KMS-11 (cell line): Measurements from ENCODE around the gene DNAJB2.
"Not testable (repeated sequence)": the region's sequence is repeated elsewhere in the genome, so short reads cannot be mapped to it uniquely, and the experiment has no call there.

Experiments
- H2AFZ ChIP-seq: fragments of 200-600 bp; sonication (generic); 2 replicates; pipeline ENCODE4 v1.6.1; 2016; ENCODE audit warnings: antibody characterized with exemption, mixed run types, low read depth
- H3K27ac ChIP-seq: fragments of 200-600 bp; sonication (generic); 2 replicates; pipeline ENCODE4 v1.6.1; 2016; ENCODE audit warnings: mild to moderate bottlenecking, mixed run types
- H3K27me3 ChIP-seq: fragments of 200-600 bp; sonication (generic); 2 replicates; pipeline ENCODE4 v1.6.1; 2017; ENCODE audit warnings: mild to moderate bottlenecking, low read depth, mixed run types, moderate library complexity; ENCODE audit not compliant: insufficient read depth
- H3K36me3 ChIP-seq: fragments of 200-600 bp; sonication (generic); 2 replicates; pipeline ENCODE4 v1.6.1; 2017; ENCODE audit warnings: mild to moderate bottlenecking, mixed run types; ENCODE audit not compliant: insufficient read depth
- H3K4me1 ChIP-seq: fragments of 200-600 bp; sonication (generic); 2 replicates; pipeline ENCODE4 v1.6.1; 2016; ENCODE audit warnings: mild to moderate bottlenecking, low read depth, mixed run types; ENCODE audit not compliant: poor library complexity, severe bottlenecking
- H3K4me2 ChIP-seq: fragments of 200-600 bp; sonication (generic); 2 replicates; pipeline ENCODE4 v1.7.0; 2016; ENCODE audit warnings: mild to moderate bottlenecking, mixed run types
- H3K4me3 ChIP-seq: fragments of 200-600 bp; sonication (generic); IDR thresholded peaks from 2 replicates; pipeline ENCODE4 v1.6.1; 2017; ENCODE audit warnings: low read depth, low read length, mixed read lengths; ENCODE audit not compliant: insufficient read depth
- H3K79me2 ChIP-seq: fragments of 200-600 bp; sonication (generic); 2 replicates; pipeline ENCODE4 v1.6.1; 2016; ENCODE audit warnings: low read depth, mixed run types; ENCODE audit not compliant: insufficient read depth
- H3K9ac ChIP-seq: fragments of 200-600 bp; sonication (generic); 2 replicates; pipeline ENCODE4 v1.6.1; 2016; ENCODE audit warnings: mild to moderate bottlenecking, mixed run types
- H4K20me1 ChIP-seq: fragments of 200-600 bp; sonication (generic); 2 replicates; pipeline ENCODE4 v1.6.1; 2016; ENCODE audit warnings: mild to moderate bottlenecking, mixed run types; ENCODE audit not compliant: insufficient read depth
- TF ChIP-seq, protein P1 (sequence below): fragments of 200-600 bp; sonication (generic); conservative IDR thresholded peaks from 2 replicates; pipeline ENCODE4 v1.6.1; 2017; ENCODE audit warnings: low read depth, mild to moderate bottlenecking, antibody characterized with exemption, low read length, moderate library complexity, mixed read lengths

DNAJB2 gene

DNA sequence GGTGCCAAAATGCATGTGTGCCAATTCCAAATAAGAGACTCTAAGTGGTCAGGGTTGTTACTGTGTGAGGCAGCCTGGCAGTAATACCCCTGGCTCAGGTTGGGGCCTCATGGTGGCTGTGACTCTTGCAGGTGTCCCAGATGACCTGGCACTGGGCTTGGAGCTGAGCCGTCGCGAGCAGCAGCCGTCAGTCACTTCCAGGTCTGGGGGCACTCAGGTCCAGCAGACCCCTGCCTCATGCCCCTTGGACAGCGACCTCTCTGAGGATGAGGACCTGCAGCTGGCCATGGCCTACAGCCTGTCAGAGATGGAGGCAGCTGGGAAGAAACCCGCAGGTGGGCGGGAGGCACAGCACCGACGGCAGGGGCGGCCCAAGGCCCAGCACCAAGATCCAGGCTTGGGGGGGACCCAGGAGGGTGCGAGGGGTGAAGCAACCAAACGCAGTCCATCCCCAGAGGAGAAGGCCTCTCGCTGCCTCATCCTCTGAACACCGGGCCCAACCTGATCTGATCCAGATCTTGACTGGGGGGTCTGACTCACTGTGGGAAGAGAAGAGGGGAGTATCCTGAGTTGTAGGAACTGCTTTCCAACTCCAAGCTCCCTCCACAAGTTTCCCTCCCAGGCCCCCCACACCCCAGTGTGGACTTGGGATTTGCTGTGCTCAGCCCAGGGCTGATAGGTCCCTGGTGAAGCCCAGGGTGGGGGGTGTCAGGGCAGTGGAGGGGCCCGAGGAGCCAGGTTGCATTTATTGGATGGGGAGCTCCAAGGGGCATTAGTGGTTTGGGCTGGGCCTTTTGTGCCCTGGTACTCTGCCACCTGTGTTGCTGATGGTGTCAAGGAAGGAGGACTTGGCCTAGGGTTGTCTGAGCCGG lies 5.6 kb downstream of the DNAJB2 start:
- no peaks in the 10 kb centered on the region for H3K27me3 ChIP-seq
- peaks cover 7% of the 10 kb centered on the region for H3K4me1 ChIP-seq
- H3K79me2 ChIP-seq, result no peaks in the 10 kb centered on the region
- no peak overlapping the region for H2AFZ ChIP-seq
- no peak overlapping the region for H3K27ac ChIP-seq
- no peaks in the 10 kb centered on the region for H3K36me3 ChIP-seq
- TF ChIP-seq, protein P1, sequence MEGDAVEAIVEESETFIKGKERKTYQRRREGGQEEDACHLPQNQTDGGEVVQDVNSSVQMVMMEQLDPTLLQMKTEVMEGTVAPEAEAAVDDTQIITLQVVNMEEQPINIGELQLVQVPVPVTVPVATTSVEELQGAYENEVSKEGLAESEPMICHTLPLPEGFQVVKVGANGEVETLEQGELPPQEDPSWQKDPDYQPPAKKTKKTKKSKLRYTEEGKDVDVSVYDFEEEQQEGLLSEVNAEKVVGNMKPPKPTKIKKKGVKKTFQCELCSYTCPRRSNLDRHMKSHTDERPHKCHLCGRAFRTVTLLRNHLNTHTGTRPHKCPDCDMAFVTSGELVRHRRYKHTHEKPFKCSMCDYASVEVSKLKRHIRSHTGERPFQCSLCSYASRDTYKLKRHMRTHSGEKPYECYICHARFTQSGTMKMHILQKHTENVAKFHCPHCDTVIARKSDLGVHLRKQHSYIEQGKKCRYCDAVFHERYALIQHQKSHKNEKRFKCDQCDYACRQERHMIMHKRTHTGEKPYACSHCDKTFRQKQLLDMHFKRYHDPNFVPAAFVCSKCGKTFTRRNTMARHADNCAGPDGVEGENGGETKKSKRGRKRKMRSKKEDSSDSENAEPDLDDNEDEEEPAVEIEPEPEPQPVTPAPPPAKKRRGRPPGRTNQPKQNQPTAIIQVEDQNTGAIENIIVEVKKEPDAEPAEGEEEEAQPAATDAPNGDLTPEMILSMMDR, result no peak
- no peak overlapping the region for H3K4me3 ChIP-seq
- no peak overlapping the region for H3K4me2 ChIP-seq
- H4K20me1 ChIP-seq, result no peaks in the 10 kb centered on the region
- no peak overlapping the region for H3K9ac ChIP-seq

DNA sequence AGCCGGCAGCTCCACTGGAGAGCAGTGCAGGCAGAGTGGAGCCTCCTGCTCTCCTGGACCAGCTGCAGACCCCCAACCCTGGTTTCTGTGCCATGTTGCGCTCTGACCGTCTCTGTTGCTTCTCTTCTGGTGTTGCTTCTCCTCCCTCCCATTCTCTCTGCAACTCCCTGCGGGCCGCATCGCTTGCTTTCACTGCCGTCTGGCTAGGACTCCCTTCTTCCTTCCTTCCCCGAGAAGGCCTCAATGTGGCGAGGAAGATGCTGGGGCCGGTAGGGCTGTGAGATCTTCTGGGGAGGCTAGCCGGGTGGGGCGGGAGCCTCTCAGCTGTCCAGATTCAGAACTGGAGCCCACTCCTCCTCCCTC lies 6.2 kb downstream of the DNAJB2 start:
- H4K20me1 ChIP-seq, result no peaks in the 10 kb centered on the region
- no peaks in the 10 kb centered on the region for H3K36me3 ChIP-seq
- H3K4me2 ChIP-seq, result no peak overlapping the region
- peaks cover 2% of the 10 kb centered on the region for H3K4me1 ChIP-seq
- H3K9ac ChIP-seq, result no peak overlapping the region
- no peaks in the 10 kb centered on the region for H3K79me2 ChIP-seq
- no peak overlapping the region for H2AFZ ChIP-seq
- no peaks in the 10 kb centered on the region for H3K27me3 ChIP-seq
- H3K27ac ChIP-seq, result no peak overlapping the region
- H3K4me3 ChIP-seq, result no peak overlapping the region
- TF ChIP-seq, protein P1, result no peak

DNA sequence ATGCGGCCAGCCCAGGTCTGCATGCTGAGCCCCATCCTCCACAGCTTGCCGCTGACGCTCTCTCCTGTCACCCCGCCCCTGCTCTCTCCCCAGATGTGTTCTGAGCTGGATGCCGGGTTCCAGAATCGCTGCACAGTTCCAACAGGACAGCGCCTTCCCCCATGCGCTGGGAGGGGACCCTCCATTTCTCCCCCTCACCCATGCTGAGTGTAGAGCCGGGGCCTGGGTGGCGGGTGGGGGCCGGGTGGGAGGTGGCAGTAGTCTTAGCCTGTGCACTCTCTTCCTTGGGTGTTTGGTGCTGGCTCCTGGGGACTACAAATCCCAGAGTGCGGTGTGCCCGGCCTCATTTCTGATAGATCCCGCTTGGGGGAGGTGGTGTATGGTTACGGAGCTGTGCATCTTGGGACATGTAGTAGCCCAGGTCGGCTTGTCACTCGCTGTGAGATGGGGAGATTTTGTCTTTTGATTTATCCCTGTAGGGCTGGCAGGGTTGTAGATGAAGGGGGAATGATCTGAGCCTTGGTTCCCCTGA lies 6.8 kb downstream of the DNAJB2 start:
- H3K27me3 ChIP-seq, result peaks cover 3% of the 10 kb centered on the region; the same call in 1 of the 2 replicates
- H3K4me3 ChIP-seq, result no peak overlapping the region
- no peak overlapping the region for H2AFZ ChIP-seq
- no peaks in the 10 kb centered on the region for H3K4me1 ChIP-seq
- no peaks in the 10 kb centered on the region for H3K79me2 ChIP-seq
- no peak overlapping the region for H3K4me2 ChIP-seq
- no peaks in the 10 kb centered on the region for H3K36me3 ChIP-seq
- TF ChIP-seq, protein P1, result no peak
- H3K27ac ChIP-seq, result no peak overlapping the region
- H3K9ac ChIP-seq, result no peak overlapping the region
- no peaks in the 10 kb centered on the region for H4K20me1 ChIP-seq

DNA sequence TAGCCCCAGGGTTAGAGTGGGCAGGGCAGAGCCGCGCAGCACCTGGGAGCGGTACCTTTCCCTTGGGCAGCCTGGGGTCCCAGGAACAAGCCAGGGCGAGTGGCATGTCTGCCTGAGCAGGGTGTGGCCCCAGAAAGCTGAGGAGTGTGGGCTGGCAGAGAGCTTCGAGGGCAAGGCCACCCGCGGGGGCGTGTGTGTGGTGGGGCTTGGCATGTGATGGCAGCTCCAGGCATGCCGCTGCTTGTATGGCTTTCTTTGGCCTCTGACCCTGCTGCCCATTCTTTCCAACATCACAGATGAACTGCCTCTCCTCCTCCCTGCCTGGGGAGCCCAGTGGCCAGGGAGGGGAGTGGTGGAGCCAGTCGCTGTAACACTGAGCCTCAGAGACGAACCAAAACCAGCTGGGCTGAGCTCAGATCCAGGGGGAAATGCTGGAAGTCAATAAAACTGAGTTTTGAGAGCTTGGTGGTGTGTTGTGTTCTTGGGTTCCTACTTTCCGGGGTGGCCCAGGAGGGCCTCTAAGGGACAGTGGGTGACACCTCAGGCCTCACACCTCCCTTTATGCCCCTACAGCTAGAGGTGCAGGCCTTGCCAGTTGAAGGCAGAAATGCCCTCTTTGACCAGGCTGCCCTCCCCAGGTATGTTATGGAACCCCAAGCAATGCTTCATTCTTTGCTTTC lies 7.4 kb downstream of the DNAJB2 start:
- Histone ChIP-seq H2AFZ (no peak overlapping the region), H3K9ac (no peak overlapping the region)
- TF ChIP-seq, protein P1, result no peak

DNA sequence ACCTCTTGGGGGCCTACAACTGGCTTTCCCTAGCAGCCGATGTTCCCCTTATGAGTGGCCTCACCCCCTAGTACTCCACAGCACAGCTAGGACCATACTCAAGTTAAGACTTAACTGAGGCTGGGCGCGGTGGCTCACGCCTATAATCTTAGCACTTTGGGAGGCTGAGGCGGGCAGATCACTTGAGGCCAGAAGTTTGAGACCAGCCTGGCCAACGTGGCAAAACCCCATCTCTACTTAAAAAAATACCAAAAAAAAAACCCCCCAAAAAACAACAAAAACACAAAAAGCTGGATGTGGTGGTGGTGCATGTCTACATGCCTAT lies 7.9 kb downstream of the DNAJB2 start:
- H3K4me2 ChIP-seq, result not testable (repeated sequence)

More for the DNA sequence above, 7.4 kb downstream of the DNAJB2 start:
- peaks cover 6% of the 10 kb centered on the region; the same call in 1 of the 2 replicates for H3K27me3 ChIP-seq
- no peaks in the 10 kb centered on the region for H3K79me2 ChIP-seq
- H3K4me3 ChIP-seq, result no peak overlapping the region
- no peaks in the 10 kb centered on the region for H3K36me3 ChIP-seq
- H4K20me1 ChIP-seq, result no peaks in the 10 kb centered on the region
- no peak overlapping the region for H3K27ac ChIP-seq
- H3K4me1 ChIP-seq, result no peaks in the 10 kb centered on the region
- H3K4me2 ChIP-seq, result no peak overlapping the region

More for the DNA sequence above, 7.9 kb downstream of the DNAJB2 start:
- H3K4me3 ChIP-seq, H3K4me1 ChIP-seq, H4K20me1 ChIP-seq, H3K27ac ChIP-seq, H3K36me3 ChIP-seq, H3K27me3 ChIP-seq, H3K9ac ChIP-seq, H2AFZ ChIP-seq, H3K79me2 ChIP-seq: not testable (repeated sequence)
